ENCODE data around the gene TFAP2A.

Gene TFAP2A

GRCh38 chr6:10359581-10359980 lies 55.3 kb downstream of the TFAP2A start:
- DNase-seq (ENCODE audit: low spot score), result no peak
- no peak overlapping the region for H3K27ac ChIP-seq
- POLR2A ChIA-PET (ENCODE audit: low non-redundant PET), result no interaction called here
- CTCF ChIA-PET, result no interaction called here
- TF ChIP-seq CTCF (conservative IDR thresholded peaks at IDR 0.05; ENCODE audit: low read depth), result no peak

- DNase-seq (ENCODE audit: low spot score), result no peak
- H3K27ac ChIP-seq, result no peak overlapping the region
- ChIA-PET CTCF (interaction anchor here (0.6 kb wide), 1 partner anchor 14 kb away, joined by 3 read pairs; no protein-coding TSS in a partner anchor), POLR2A (ENCODE audit: low non-redundant PET) (no interaction called here)
- no peak for TF ChIP-seq CTCF (conservative IDR thresholded peaks at IDR 0.05; ENCODE audit: low read depth)
Measured at GRCh38 chr6:10355115-10355702, 59.7 kb downstream of the TFAP2A start.

GRCh38 chr6:10351791-10352190 lies 63.1 kb downstream of the TFAP2A start:
- POLR2A ChIA-PET (ENCODE audit: low non-redundant PET), result no interaction called here
- H3K27ac ChIP-seq, result no peak overlapping the region
- no peak for DNase-seq (ENCODE audit: low spot score)
- TF ChIP-seq CTCF (conservative IDR thresholded peaks at IDR 0.05; ENCODE audit: low read depth), result no peak
- CTCF ChIA-PET, result interaction anchor here (0.6 kb wide), 1 partner anchor 1490 kb away, joined by 3 read pairs; no protein-coding TSS in a partner anchor

- ChIA-PET POLR2A (ENCODE audit: low non-redundant PET) (no interaction called here), CTCF (interaction anchor here (0.6 kb wide), 1 partner anchor 17 kb away, joined by 3 read pairs; no protein-coding TSS in a partner anchor)
- no peak for TF ChIP-seq CTCF (conservative IDR thresholded peaks at IDR 0.05; ENCODE audit: low read depth)
- no peak overlapping the region for H3K27ac ChIP-seq
- DNase-seq (ENCODE audit: low spot score), result no peak
Measured at GRCh38 chr6:10350720-10351119, 64.2 kb downstream of the TFAP2A start.

- POLR2A ChIA-PET (ENCODE audit: low non-redundant PET), result no interaction called here
- H3K27ac ChIP-seq, result 0 out of 2 replicates have a peak overlapping the region, but pooled peaks have one; percentile 25
- CTCF ChIA-PET, result no interaction called here
- TF ChIP-seq CTCF (conservative IDR thresholded peaks at IDR 0.05; ENCODE audit: low read depth), result no peak
- peak; percentile 91 for DNase-seq (ENCODE audit: low spot score)
Measured at GRCh38 chr6:10347561-10348327, 67.1 kb downstream of the TFAP2A start.
